IPS-15b (cell line): Measurements from ENCODE around the gene KIF13A.
"Not testable (repeated sequence)": the region's sequence is repeated elsewhere in the genome, so short reads cannot be mapped to it uniquely, and the experiment has no call there.

Experiments
- H3K27me3 ChIP-seq: one replicate; pipeline ENCODE4 v1.6.1; 2013; ENCODE audit warnings: low read length; ENCODE audit not compliant: control insufficient read depth, insufficient read depth
- H3K36me3 ChIP-seq: one replicate; pipeline ENCODE4 v1.6.1; 2013; ENCODE audit warnings: low read length; ENCODE audit not compliant: control insufficient read depth, insufficient read depth
- H3K4me1 ChIP-seq: one replicate; pipeline ENCODE4 v1.6.1; 2013; ENCODE audit warnings: mild to moderate bottlenecking, low read length; ENCODE audit not compliant: control insufficient read depth, insufficient read depth
- H3K4me3 ChIP-seq: one replicate; pipeline ENCODE4 v1.5.1; 2013; ENCODE audit warnings: low read depth, low read length
- H3K9ac ChIP-seq: one replicate; pipeline ENCODE4 v1.6.1; 2013; ENCODE audit warnings: low read depth, mild to moderate bottlenecking, low read length
- H3K9me3 ChIP-seq: one replicate; pipeline ENCODE4 v1.6.1; 2013; ENCODE audit warnings: mild to moderate bottlenecking, low read length; ENCODE audit not compliant: control insufficient read depth, insufficient read depth

The KIF13A gene

GRCh38 chr6:18020545-18020944, 33.1 kb upstream of the KIF13A start:
- H3K9ac ChIP-seq, H3K36me3 ChIP-seq, H3K27me3 ChIP-seq, H3K4me3 ChIP-seq, H3K9me3 ChIP-seq: not testable (repeated sequence)
- H3K4me1 ChIP-seq = peaks cover 30% of the 10 kb centered on the region

GRCh38 chr6:18019539-18020534, 32.4 kb upstream of the KIF13A start:
- Histone ChIP-seq H3K27me3 (no peaks in the 10 kb centered on the region), H3K4me3 (no peak overlapping the region), H3K9me3 (no peaks in the 10 kb centered on the region), H3K9ac (no peak overlapping the region), H3K36me3 (no peaks in the 10 kb centered on the region), H3K4me1 (peaks cover 30% of the 10 kb centered on the region)

DNA sequence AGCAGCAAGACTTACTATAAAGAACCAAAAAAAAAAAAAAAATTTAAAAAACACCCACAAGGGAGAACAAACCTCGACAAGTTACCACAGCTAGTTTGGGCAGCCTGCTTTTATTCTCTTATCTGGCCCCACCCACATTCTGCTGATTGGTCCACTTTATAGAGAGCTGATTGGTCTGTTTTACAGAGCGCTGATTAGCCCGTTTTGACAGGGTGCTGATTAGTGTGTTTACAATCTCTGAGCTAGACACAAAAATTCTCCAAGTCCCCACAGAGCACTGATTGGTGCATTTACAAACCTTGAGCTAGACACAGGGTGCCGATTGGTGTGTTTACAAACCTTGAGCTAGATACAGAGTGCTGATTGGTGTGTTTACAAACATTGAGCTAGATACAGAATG, 31.7 kb upstream of the KIF13A start:
- H3K27me3 ChIP-seq, H3K9ac ChIP-seq, H3K36me3 ChIP-seq, H3K4me3 ChIP-seq, H3K9me3 ChIP-seq: not testable (repeated sequence)
- peaks cover 30% of the 10 kb centered on the region for H3K4me1 ChIP-seq

DNA sequence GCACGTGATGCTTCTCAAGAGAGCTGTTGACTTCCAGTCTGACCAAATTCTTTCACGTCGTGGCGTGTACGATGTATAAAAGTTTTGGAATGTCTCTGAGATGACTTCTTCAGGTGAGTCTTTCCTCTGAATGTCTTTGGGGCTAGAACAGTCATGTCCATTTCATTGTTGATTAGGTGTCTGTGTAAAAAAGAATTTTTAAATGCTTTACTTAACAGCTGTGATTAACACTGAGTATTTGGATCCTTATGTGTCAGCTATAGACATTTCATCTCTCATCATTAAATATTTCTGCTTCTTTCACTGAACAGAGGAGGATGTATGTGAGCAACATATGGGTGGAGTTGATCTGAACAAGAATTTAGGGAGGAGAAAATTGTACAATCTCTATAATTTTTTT, 29.3 kb upstream of the KIF13A start:
- H3K9me3 ChIP-seq = no peaks in the 10 kb centered on the region
- H3K27me3 ChIP-seq = no peaks in the 10 kb centered on the region
- no peak overlapping the region for H3K4me3 ChIP-seq
- peaks cover 8% of the 10 kb centered on the region for H3K4me1 ChIP-seq
- no peaks in the 10 kb centered on the region for H3K36me3 ChIP-seq
- H3K9ac ChIP-seq = no peak overlapping the region

DNA sequence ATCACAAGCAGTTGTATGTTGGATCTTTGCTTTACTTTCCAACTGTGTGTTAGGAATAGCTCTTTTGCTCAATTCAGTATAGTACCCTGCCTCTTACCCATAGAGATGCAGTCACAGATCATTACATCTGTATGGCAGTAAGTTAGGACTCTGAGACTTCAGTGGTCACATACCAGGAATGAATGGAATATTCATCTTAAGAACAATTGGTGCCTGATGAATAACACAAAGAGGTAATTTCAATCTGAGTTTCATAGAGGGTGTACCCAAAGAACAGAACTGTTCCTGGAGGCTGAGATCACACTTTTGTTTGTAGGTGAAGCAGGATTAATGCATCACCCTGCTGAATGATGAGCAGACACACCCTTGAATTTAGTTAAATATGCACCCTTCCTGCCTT, 28.7 kb upstream of the KIF13A start:
- H3K27me3 ChIP-seq = no peaks in the 10 kb centered on the region
- H3K36me3 ChIP-seq = no peaks in the 10 kb centered on the region
- peaks cover 7% of the 10 kb centered on the region for H3K4me1 ChIP-seq
- no peaks in the 10 kb centered on the region for H3K9me3 ChIP-seq
- H3K9ac ChIP-seq = no peak overlapping the region
- no peak overlapping the region for H3K4me3 ChIP-seq

DNA sequence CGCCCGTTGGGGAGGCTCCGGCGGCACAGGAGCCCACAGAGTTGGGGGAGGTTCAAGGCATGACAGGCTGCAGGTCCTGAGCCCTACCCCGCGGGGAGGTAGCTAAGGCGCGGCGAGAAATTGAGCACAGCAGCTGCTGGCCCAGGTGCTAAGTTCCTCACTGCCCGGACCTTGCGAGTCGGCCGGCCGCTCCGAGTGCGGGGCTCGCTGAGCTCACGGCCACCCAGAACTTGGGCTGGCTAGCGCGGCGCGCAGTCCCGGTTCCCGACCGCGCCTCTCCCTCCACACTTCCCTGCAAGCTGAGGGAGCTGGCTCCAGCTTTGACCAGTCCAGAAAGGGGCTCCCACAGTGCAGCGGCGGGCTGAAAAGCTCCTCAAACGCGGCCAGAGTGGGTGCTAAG, 23.9 kb upstream of the KIF13A start:
- peaks cover 7% of the 10 kb centered on the region for H3K4me1 ChIP-seq
- H3K9ac ChIP-seq = no peak overlapping the region
- no peak overlapping the region for H3K4me3 ChIP-seq
- no peaks in the 10 kb centered on the region for H3K27me3 ChIP-seq
- H3K9me3 ChIP-seq = no peaks in the 10 kb centered on the region
- no peaks in the 10 kb centered on the region for H3K36me3 ChIP-seq

DNA sequence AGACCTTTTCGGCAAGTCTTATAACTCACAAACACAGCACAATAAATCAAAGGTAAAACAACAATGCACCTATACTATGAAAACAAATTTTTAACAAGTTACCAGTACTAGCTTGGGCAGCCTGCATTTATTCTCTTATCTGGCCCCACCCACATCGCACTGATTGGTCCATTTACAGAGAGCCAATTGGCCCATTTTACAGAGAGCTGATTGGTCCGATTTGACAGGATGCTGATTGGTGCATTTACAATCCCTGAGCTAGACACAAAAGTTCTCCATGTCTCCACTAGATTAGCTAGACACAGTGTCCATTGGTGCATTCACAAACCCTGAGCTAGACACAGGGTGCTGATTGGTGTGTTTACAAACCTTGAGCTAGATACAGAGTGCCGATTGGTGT, 23.1 kb upstream of the KIF13A start:
- not testable (repeated sequence) for H3K9ac ChIP-seq, H3K27me3 ChIP-seq, H3K4me1 ChIP-seq

GRCh38 chr6:18004256-18004985, 17.0 kb upstream of the KIF13A start:
- Histone ChIP-seq H3K9me3 (no peaks in the 10 kb centered on the region), H3K4me1 (no peaks in the 10 kb centered on the region), H3K27me3 (no peaks in the 10 kb centered on the region), H3K36me3 (no peaks in the 10 kb centered on the region), H3K9ac (no peak overlapping the region), H3K4me3 (no peak overlapping the region)

More for the DNA sequence above, 23.1 kb upstream of the KIF13A start:
- not testable (repeated sequence) for H3K36me3 ChIP-seq, H3K4me3 ChIP-seq, H3K9me3 ChIP-seq

DNA sequence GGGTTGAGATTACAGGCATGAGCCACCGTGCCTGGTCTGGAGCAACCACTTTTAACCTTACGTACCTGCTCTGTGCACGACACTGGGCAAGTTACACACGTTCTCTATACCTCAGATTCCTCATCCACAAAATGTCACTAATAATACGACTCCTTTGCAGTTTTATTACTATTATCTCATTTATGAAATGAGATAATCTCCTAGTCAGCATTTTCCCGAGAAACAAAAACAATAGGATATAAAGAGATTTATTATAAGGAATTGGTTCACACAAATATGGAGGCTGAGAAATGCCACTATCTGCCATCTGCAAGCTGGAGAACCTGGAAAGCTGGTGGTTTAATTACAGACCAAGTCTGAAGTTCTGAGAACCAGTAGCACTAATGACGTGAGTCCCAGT, 12.0 kb upstream of the KIF13A start:
- no peaks in the 10 kb centered on the region for H3K4me1 ChIP-seq
- H3K4me3 ChIP-seq = no peak overlapping the region
- no peak overlapping the region for H3K9ac ChIP-seq
- H3K27me3 ChIP-seq = no peaks in the 10 kb centered on the region
- no peaks in the 10 kb centered on the region for H3K9me3 ChIP-seq
- no peaks in the 10 kb centered on the region for H3K36me3 ChIP-seq

GRCh38 chr6:17998442-17998841, 11.0 kb upstream of the KIF13A start:
- H3K27me3 ChIP-seq = no peaks in the 10 kb centered on the region
- no peak overlapping the region for H3K4me3 ChIP-seq
- H3K9ac ChIP-seq = no peak overlapping the region
- H3K36me3 ChIP-seq = no peaks in the 10 kb centered on the region
- H3K9me3 ChIP-seq = no peaks in the 10 kb centered on the region
- no peaks in the 10 kb centered on the region for H3K4me1 ChIP-seq

GRCh38 chr6:17998003-17998402, 10.6 kb upstream of the KIF13A start:
- H3K27me3 ChIP-seq = no peaks in the 10 kb centered on the region
- H3K4me3 ChIP-seq = no peak overlapping the region
- H3K36me3 ChIP-seq = no peaks in the 10 kb centered on the region
- H3K9ac ChIP-seq = no peak overlapping the region
- no peaks in the 10 kb centered on the region for H3K9me3 ChIP-seq
- H3K4me1 ChIP-seq = no peaks in the 10 kb centered on the region

GRCh38 chr6:17995414-17995813, 8.0 kb upstream of the KIF13A start:
- Histone ChIP-seq H3K9me3 (no peaks in the 10 kb centered on the region), H3K27me3 (no peaks in the 10 kb centered on the region), H3K36me3 (no peaks in the 10 kb centered on the region)

More at GRCh38 chr6:17995414-17995813, 8.0 kb upstream of the KIF13A start:
- H3K4me1 ChIP-seq = no peaks in the 10 kb centered on the region
- no peak overlapping the region for H3K4me3 ChIP-seq
- H3K9ac ChIP-seq = no peak overlapping the region
